KMS-11 (cell line): ENCODE measurements around the gene FOCAD.

Experiments used
- H2AFZ ChIP-seq: fragments of 200-600 bp; sonication (generic); 2 replicates; pipeline ENCODE4 v1.6.1; 2016; ENCODE audit warnings: antibody characterized with exemption, mixed run types, low read depth
- H3K27ac ChIP-seq: fragments of 200-600 bp; sonication (generic); 2 replicates; pipeline ENCODE4 v1.6.1; 2016; ENCODE audit warnings: mild to moderate bottlenecking, mixed run types
- H3K27me3 ChIP-seq: fragments of 200-600 bp; sonication (generic); 2 replicates; pipeline ENCODE4 v1.6.1; 2017; ENCODE audit warnings: mild to moderate bottlenecking, low read depth, mixed run types, moderate library complexity; ENCODE audit not compliant: insufficient read depth
- H3K36me3 ChIP-seq: fragments of 200-600 bp; sonication (generic); 2 replicates; pipeline ENCODE4 v1.6.1; 2017; ENCODE audit warnings: mild to moderate bottlenecking, mixed run types; ENCODE audit not compliant: insufficient read depth
- H3K4me1 ChIP-seq: fragments of 200-600 bp; sonication (generic); 2 replicates; pipeline ENCODE4 v1.6.1; 2016; ENCODE audit warnings: mild to moderate bottlenecking, low read depth, mixed run types; ENCODE audit not compliant: poor library complexity, severe bottlenecking
- H3K4me2 ChIP-seq: fragments of 200-600 bp; sonication (generic); 2 replicates; pipeline ENCODE4 v1.7.0; 2016; ENCODE audit warnings: mild to moderate bottlenecking, mixed run types
- H3K4me3 ChIP-seq: fragments of 200-600 bp; sonication (generic); IDR thresholded peaks from 2 replicates; pipeline ENCODE4 v1.6.1; 2017; ENCODE audit warnings: low read depth, low read length, mixed read lengths; ENCODE audit not compliant: insufficient read depth
- H3K79me2 ChIP-seq: fragments of 200-600 bp; sonication (generic); 2 replicates; pipeline ENCODE4 v1.6.1; 2016; ENCODE audit warnings: low read depth, mixed run types; ENCODE audit not compliant: insufficient read depth
- H3K9ac ChIP-seq: fragments of 200-600 bp; sonication (generic); 2 replicates; pipeline ENCODE4 v1.6.1; 2016; ENCODE audit warnings: mild to moderate bottlenecking, mixed run types
- H4K20me1 ChIP-seq: fragments of 200-600 bp; sonication (generic); 2 replicates; pipeline ENCODE4 v1.6.1; 2016; ENCODE audit warnings: mild to moderate bottlenecking, mixed run types; ENCODE audit not compliant: insufficient read depth
- TF ChIP-seq, protein P1 (sequence below): fragments of 200-600 bp; sonication (generic); conservative IDR thresholded peaks from 2 replicates; pipeline ENCODE4 v1.6.1; 2017; ENCODE audit warnings: low read depth, mild to moderate bottlenecking, antibody characterized with exemption, low read length, moderate library complexity, mixed read lengths

Gene FOCAD

DNA sequence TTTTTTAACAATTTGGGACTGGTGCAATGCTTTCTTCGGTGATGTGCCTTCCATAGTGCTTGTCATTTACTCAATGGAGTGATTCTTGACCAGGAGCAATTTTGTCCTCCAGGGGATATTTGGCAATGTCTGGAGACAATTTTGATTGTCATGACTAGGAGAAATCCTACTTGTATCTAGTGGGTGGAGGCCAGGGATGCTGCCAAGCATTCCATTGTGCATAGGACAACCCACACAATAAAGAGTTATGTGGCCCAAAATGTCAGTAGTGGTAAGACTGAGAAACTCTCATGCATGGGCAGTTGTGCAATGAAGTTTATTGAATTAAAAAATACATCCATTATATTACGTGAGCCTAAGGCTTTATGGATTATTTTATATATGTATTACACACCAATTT, 70.5 kb downstream of the FOCAD start:
- Histone ChIP-seq H3K27ac (no peak overlapping the region), H3K4me2 (no peak overlapping the region), H4K20me1 (no peaks in the 10 kb centered on the region), H2AFZ (no peak overlapping the region), H3K36me3 (no peaks in the 10 kb centered on the region), H3K27me3 (no peaks in the 10 kb centered on the region), H3K4me3 (no peak overlapping the region), H3K4me1 (no peaks in the 10 kb centered on the region), H3K79me2 (no peaks in the 10 kb centered on the region), H3K9ac (no peak overlapping the region)
- TF ChIP-seq, protein P1, sequence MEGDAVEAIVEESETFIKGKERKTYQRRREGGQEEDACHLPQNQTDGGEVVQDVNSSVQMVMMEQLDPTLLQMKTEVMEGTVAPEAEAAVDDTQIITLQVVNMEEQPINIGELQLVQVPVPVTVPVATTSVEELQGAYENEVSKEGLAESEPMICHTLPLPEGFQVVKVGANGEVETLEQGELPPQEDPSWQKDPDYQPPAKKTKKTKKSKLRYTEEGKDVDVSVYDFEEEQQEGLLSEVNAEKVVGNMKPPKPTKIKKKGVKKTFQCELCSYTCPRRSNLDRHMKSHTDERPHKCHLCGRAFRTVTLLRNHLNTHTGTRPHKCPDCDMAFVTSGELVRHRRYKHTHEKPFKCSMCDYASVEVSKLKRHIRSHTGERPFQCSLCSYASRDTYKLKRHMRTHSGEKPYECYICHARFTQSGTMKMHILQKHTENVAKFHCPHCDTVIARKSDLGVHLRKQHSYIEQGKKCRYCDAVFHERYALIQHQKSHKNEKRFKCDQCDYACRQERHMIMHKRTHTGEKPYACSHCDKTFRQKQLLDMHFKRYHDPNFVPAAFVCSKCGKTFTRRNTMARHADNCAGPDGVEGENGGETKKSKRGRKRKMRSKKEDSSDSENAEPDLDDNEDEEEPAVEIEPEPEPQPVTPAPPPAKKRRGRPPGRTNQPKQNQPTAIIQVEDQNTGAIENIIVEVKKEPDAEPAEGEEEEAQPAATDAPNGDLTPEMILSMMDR: no peak

DNA sequence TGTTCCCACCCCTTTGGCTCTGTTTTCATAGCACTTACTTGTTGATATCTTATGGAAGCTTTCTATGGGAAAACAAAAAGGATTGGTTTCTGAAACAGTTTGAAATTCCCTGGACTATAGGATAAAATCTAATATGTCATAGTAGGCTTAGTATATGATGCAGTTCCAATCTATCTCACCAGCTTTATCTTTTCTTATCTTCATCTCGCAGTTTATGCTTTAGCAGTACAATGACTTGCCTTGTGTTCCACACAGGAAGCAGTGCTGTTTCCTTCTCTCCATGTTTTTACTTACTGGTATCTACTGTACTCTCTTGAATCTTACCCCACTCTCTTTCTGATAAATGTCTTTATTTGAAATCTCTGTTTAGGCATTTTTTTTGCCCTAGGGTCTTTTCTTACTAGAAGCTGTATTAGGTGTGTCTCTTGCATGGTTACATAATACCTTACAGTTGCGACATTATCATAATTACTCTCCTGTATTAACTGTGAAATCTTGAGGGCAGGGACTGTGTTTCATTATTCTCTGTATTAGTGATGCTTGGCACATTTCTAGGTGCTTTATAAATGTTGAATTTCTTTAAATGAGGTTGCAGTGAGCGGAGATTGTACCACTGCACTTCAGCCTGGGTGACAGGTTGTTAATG, 76.3 kb downstream of the FOCAD start:
- Histone ChIP-seq H2AFZ (no peak overlapping the region), H3K27me3 (no peaks in the 10 kb centered on the region), H3K36me3 (no peaks in the 10 kb centered on the region), H3K4me2 (no peak overlapping the region), H3K27ac (no peak overlapping the region), H3K4me1 (no peaks in the 10 kb centered on the region), H3K79me2 (no peaks in the 10 kb centered on the region), H4K20me1 (no peaks in the 10 kb centered on the region), H3K4me3 (no peak overlapping the region), H3K9ac (no peak overlapping the region)
- TF ChIP-seq, protein P1: no peak

DNA sequence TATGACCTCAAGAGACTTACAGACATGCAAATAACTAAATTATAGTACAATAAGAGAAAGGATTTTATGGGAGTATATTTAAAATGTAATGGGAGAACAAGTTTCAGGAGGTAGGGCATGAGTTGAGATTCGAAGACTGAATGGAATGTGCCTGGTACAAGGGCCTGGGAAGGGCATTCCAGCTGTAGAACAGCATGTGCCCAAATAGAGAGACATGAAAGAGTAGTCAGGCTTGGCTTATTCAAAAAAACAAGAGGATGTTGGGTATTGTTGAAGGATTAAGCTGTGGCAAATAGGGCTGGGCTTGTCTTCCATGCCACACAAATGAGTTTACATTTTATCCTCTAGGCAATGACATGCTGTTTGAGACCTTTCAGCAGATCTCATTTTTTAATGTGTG, 86.9 kb downstream of the FOCAD start:
- Histone ChIP-seq H2AFZ (no peak overlapping the region), H3K9ac (no peak overlapping the region), H3K36me3 (no peaks in the 10 kb centered on the region), H4K20me1 (no peaks in the 10 kb centered on the region), H3K79me2 (no peaks in the 10 kb centered on the region), H3K27me3 (no peaks in the 10 kb centered on the region), H3K4me3 (no peak overlapping the region), H3K4me2 (no peak overlapping the region), H3K4me1 (no peaks in the 10 kb centered on the region), H3K27ac (no peak overlapping the region)
- TF ChIP-seq, protein P1: no peak

DNA sequence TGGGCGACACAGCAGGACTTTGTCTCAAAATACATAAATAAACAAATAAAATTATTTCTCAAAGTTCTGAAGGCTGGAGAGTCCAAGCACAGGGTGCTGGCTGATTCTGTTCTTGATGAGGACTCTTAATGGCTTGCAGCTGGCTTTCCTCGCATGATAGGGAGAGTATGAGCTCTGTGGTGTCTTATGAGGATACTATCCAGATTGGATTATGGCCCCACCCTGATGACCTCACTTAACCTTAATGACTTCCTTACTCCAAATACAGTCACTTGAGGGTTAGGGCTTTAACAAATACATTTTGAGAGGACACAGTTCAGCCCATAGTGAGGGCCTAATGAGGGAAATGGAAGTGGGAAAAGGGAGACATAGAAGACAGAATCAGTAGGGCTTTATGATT, 87.7 kb downstream of the FOCAD start:
- H3K27ac ChIP-seq: no peak overlapping the region
- TF ChIP-seq, protein P1: no peak
- H3K79me2 ChIP-seq: no peaks in the 10 kb centered on the region

More for the DNA sequence above, 87.7 kb downstream of the FOCAD start:
- Histone ChIP-seq H3K4me3 (no peak overlapping the region), H3K4me1 (no peaks in the 10 kb centered on the region), H3K27me3 (no peaks in the 10 kb centered on the region), H4K20me1 (no peaks in the 10 kb centered on the region), H3K9ac (no peak overlapping the region), H3K36me3 (no peaks in the 10 kb centered on the region), H3K4me2 (no peak overlapping the region), H2AFZ (no peak overlapping the region)
